Measurements from ENCODE around the gene ANKLE2.

DNA sequence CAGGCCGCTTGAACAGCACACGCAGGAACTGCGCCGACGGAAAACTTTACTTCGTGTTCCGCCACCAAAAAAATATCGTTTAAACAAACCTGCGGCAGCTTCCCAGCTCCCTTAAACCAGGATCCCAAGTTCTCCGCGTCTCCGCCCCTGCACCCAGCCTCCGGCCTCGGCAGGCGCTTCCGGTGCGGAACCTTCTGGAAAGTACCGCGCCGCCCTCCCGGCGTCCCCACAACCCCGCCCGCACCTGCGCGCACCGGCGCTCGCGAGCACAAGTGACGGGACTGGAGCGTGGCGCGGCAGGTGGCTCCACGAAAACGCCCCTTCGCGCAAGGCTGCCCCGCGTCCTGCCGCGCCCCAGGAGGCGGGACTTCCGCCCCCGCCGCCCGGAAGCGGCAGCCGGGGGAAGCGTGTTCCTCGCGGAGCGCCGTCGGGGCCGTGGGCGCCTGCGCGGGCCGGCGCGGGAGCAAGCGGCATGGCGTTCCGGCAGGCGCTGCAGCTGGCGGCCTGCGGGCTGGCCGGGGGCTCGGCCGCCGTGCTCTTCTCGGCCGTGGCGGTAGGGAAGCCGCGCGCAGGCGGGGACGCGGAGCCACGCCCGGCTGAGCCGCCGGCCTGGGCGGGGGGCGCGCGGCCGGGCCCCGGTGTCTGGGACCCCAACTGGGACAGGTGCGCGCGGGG lies 51.1 kb downstream of the ANKLE2 start, which contains the start of gene PGAM5:
- TF ChIP-seq, protein P1, sequence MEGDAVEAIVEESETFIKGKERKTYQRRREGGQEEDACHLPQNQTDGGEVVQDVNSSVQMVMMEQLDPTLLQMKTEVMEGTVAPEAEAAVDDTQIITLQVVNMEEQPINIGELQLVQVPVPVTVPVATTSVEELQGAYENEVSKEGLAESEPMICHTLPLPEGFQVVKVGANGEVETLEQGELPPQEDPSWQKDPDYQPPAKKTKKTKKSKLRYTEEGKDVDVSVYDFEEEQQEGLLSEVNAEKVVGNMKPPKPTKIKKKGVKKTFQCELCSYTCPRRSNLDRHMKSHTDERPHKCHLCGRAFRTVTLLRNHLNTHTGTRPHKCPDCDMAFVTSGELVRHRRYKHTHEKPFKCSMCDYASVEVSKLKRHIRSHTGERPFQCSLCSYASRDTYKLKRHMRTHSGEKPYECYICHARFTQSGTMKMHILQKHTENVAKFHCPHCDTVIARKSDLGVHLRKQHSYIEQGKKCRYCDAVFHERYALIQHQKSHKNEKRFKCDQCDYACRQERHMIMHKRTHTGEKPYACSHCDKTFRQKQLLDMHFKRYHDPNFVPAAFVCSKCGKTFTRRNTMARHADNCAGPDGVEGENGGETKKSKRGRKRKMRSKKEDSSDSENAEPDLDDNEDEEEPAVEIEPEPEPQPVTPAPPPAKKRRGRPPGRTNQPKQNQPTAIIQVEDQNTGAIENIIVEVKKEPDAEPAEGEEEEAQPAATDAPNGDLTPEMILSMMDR (IDR thresholded peaks at IDR 0.05): no peak
- TF ChIP-seq POLR2A (IDR thresholded peaks at IDR 0.05): no peak

All from testis (tissue), 2 donors.